H1 (cell line): Measurements from ENCODE around the gene KCTD3. TPM values are rescaled to one million over a fixed set of nuclear protein-coding genes. Genes with fewer than 3 reads are reported as not detected.

Source experiments
- CTCF ChIA-PET: fragments of 300-600 bp; sonication (Branson Sonifier 250); formaldehyde crosslinking; loops from one replicate; lab custom pipeline; 2021; ENCODE audit not compliant: partially characterized antibody; lab: Charles Lee
- POLR2A ChIA-PET: fragments of 300-600 bp; sonication (Branson Sonifier 250); formaldehyde crosslinking; loops from one replicate; lab custom pipeline; 2021; ENCODE audit warnings: inconsistent platforms; ENCODE audit not compliant: partially characterized antibody; lab: Charles Lee
- DNase-seq, 2 experiments: peaks; one replicate each; pipeline versions ENCODE4 v3.0.0 to v3.0.0-alpha.2; 2010 to 2022; ENCODE audit warnings: low spot score in 2 of 2, low read depth in 1 of 2, mixed read lengths in 1 of 2
- FAIRE-seq: peaks from 2 replicates; lab custom pipeline; 2011; peaks lifted over from hg19 to GRCh38; lab: Jason Lieb, UNC
- H2AFZ ChIP-seq: 2 replicates; pipeline ENCODE4 v1.8.1; 2012; ENCODE audit warnings: low read length, inconsistent platforms
- H2AK5ac ChIP-seq: 2 replicates; pipeline ENCODE4 v1.6.1; 2013; ENCODE audit warnings: low read depth, low read length
- H2BK120ac ChIP-seq: replicated peaks from 2 replicates; pipeline ENCODE3; 2013; ENCODE audit warnings: low read depth, low read length, inconsistent platforms
- H2BK12ac ChIP-seq: 2 replicates; pipeline ENCODE4 v1.6.1; 2013; ENCODE audit warnings: low read depth, low read length
- H2BK15ac ChIP-seq: 2 replicates; pipeline ENCODE4 v1.6.1; 2013; ENCODE audit warnings: low read length
- H2BK20ac ChIP-seq: 2 replicates; pipeline ENCODE4 v1.6.1; 2013; ENCODE audit warnings: low read length
- H2BK5ac ChIP-seq: 2 replicates; pipeline ENCODE4 v1.6.1; 2013; ENCODE audit warnings: low read depth, low read length
- H3K14ac ChIP-seq: 2 replicates; pipeline ENCODE4 v1.6.1; 2013; ENCODE audit warnings: inconsistent platforms; ENCODE audit not compliant: insufficient read length
- H3K18ac ChIP-seq: 2 replicates; pipeline ENCODE4 v1.6.1; 2013; ENCODE audit warnings: low read length; ENCODE audit errors: extremely low read depth
- H3K23ac ChIP-seq: 2 replicates; pipeline ENCODE4 v1.6.1; 2013; ENCODE audit warnings: inconsistent platforms; ENCODE audit not compliant: insufficient read length
- H3K23me2 ChIP-seq: 2 replicates; pipeline ENCODE4 v1.6.1; 2013; ENCODE audit warnings: low read depth, low read length
- H3K27ac ChIP-seq: 2 replicates; pipeline ENCODE4 v1.6.1; 2011; ENCODE audit warnings: low read depth, low read length, inconsistent platforms
- H3K27me3 ChIP-seq, 4 experiments: replicated peaks in 1 of 4; 1 replicate in 1 of 4; 2 replicates in 3 of 4; pipeline versions ENCODE4 v1.6.1 to v1.8.1; 2011 to 2013; ENCODE audit warnings: low read length in 3 of 4, mild to moderate bottlenecking in 3 of 4, inconsistent platforms in 2 of 4, mixed read lengths in 2 of 4, moderate library complexity in 1 of 4; ENCODE audit not compliant: control insufficient read depth in 3 of 4, insufficient read depth in 3 of 4; ENCODE audit errors: extremely low read depth in 1 of 4
- H3K36me3 ChIP-seq, 4 experiments: 2 replicates each; pipeline versions ENCODE4 v1.6.1 to v1.8.1; 2011 to 2013; ENCODE audit warnings: mild to moderate bottlenecking in 4 of 4, low read length in 3 of 4, moderate library complexity in 2 of 4, control low read depth in 1 of 4, inconsistent platforms in 1 of 4; ENCODE audit not compliant: insufficient read depth in 4 of 4, control insufficient read depth in 2 of 4
- H3K4ac ChIP-seq: replicated peaks from 2 replicates; pipeline ENCODE3; 2013; ENCODE audit warnings: low read length, low read depth, mixed read lengths, inconsistent platforms; ENCODE audit not compliant: insufficient read length
- H3K4me1 ChIP-seq, 4 experiments: replicated peaks in 1 of 4; 1 replicate in 1 of 4; 2 replicates in 3 of 4; pipeline versions ENCODE4 v1.6.1 to v1.8.1; 2011 to 2013; ENCODE audit warnings: low read length in 3 of 4, inconsistent platforms in 2 of 4, mixed read lengths in 1 of 4; ENCODE audit not compliant: insufficient read depth in 4 of 4, control insufficient read depth in 3 of 4
- H3K4me2 ChIP-seq, 2 experiments: 2 replicates each; pipeline versions ENCODE4 v1.6.1 to v1.8.1; 2011 to 2013; ENCODE audit warnings: low read depth in 2 of 2, low read length in 2 of 2, control low read depth in 1 of 2, inconsistent platforms in 1 of 2, mild to moderate bottlenecking in 1 of 2; ENCODE audit not compliant: insufficient read depth in 1 of 2
- H3K4me3 ChIP-seq, 4 experiments: fragments of 200-600, 300-600 bp in 1 of 4; sonication (generic), shearing (Covaris generic), sonication (Bioruptor Twin) in 1 of 4; 2 replicates each; pipeline versions ENCODE4 v1.5.1 to v1.8.1; 2011 to 2016; ENCODE audit warnings: low read length in 4 of 4, low read depth in 3 of 4, control low read depth in 2 of 4, inconsistent platforms in 2 of 4, mild to moderate bottlenecking in 2 of 4, mixed read lengths in 1 of 4, moderate library complexity in 1 of 4; ENCODE audit not compliant: insufficient read depth in 2 of 4; ENCODE audit errors: extremely low read depth in 1 of 4
- H3K56ac ChIP-seq: replicated peaks from 2 replicates; pipeline ENCODE3; 2013; ENCODE audit warnings: low read depth, mild to moderate bottlenecking, mixed read lengths, low read length, inconsistent platforms; ENCODE audit not compliant: insufficient read length
- H3K79me1 ChIP-seq: 2 replicates; pipeline ENCODE4 v1.6.1; 2013; ENCODE audit warnings: low read depth, low read length, control low read depth
- H3K79me2 ChIP-seq, 2 experiments: 2 replicates each; pipeline versions ENCODE4 v1.6.1 to v1.8.1; 2012 to 2013; ENCODE audit warnings: low read length in 2 of 2, mild to moderate bottlenecking in 2 of 2, inconsistent platforms in 1 of 2; ENCODE audit not compliant: insufficient read depth in 2 of 2, control insufficient read depth in 1 of 2
- H3K9ac ChIP-seq, 4 experiments: replicated peaks in 1 of 4; 1 replicate in 1 of 4; 2 replicates in 3 of 4; pipeline versions ENCODE4 v1.6.1 to v1.8.1; 2011 to 2013; ENCODE audit warnings: low read depth in 3 of 4, low read length in 3 of 4, control low read depth in 2 of 4, mild to moderate bottlenecking in 2 of 4, moderate library complexity in 2 of 4, inconsistent platforms in 1 of 4; ENCODE audit errors: extremely low read depth in 1 of 4
- H3K9me3 ChIP-seq, 2 experiments: 2 replicates each; pipeline versions ENCODE4 v1.6.1 to v1.8.1; 2012 to 2013; ENCODE audit warnings: mild to moderate bottlenecking in 2 of 2, moderate library complexity in 2 of 2, control low read depth in 1 of 2, inconsistent platforms in 1 of 2, low read depth in 1 of 2, low read length in 1 of 2, mixed read lengths in 1 of 2; ENCODE audit not compliant: insufficient read depth in 2 of 2
- H4K20me1 ChIP-seq, 2 experiments: replicated peaks in 1 of 2; 2 replicates each; pipeline versions ENCODE3 to v1.8.1; 2011 to 2013; ENCODE audit warnings: inconsistent platforms in 2 of 2, low read length in 2 of 2, mild to moderate bottlenecking in 1 of 2; ENCODE audit not compliant: insufficient read depth in 2 of 2, control insufficient read depth in 1 of 2
- H4K5ac ChIP-seq: 2 replicates; pipeline ENCODE4 v1.6.1; 2013; ENCODE audit warnings: low read length, low read depth, mixed read lengths, inconsistent platforms; ENCODE audit not compliant: insufficient read length
- H4K8ac ChIP-seq: 2 replicates; pipeline ENCODE4 v1.8.0; 2013; ENCODE audit warnings: mild to moderate bottlenecking, moderate library complexity, low read length, inconsistent platforms; ENCODE audit not compliant: insufficient read depth; ENCODE audit errors: extremely low read depth
- H4K91ac ChIP-seq: replicated peaks from 2 replicates; pipeline ENCODE3; 2013; ENCODE audit warnings: low read length, mixed read lengths, inconsistent platforms; ENCODE audit not compliant: insufficient read length
- CTCF ChIP-seq, 3 experiments: IDR thresholded peaks; 1 replicate in 2 of 3; 2 replicates in 1 of 3; pipeline versions ENCODE4 v1.5.1 to v1.6.1; 2011; ENCODE audit warnings: low read length in 3 of 3, mild to moderate bottlenecking in 3 of 3, inconsistent platforms in 2 of 3, low read depth in 1 of 3, moderate library complexity in 1 of 3; ENCODE audit not compliant: insufficient read depth in 1 of 3; ENCODE audit errors: control extremely low read depth in 1 of 3
- RAD21 ChIP-seq, 2 experiments: IDR thresholded peaks in 1 of 2; conservative IDR thresholded peaks in 1 of 2; 2 replicates each; pipeline ENCODE4 v1.6.1; 2011; ENCODE audit warnings: low read depth in 2 of 2, low read length in 2 of 2, improper control_type of control experiment in 1 of 2, inconsistent platforms in 1 of 2, mild to moderate bottlenecking in 1 of 2, moderate library complexity in 1 of 2
- SUZ12 ChIP-seq: fragments of 200-600 bp; sonication (generic); IDR thresholded peaks from 2 replicates; pipeline ENCODE4 v1.6.1; 2012; ENCODE audit warnings: mild to moderate bottlenecking, inconsistent platforms, low read length, moderate library complexity, mixed read lengths
- WGBS, 2 experiments: shearing (Covaris generic) in 1 of 2; methylation state at CpG; one replicate each; pipeline versions ENCODE4 v1.1.6 to v1.1.7; 2013 to 2015; ENCODE audit warnings: low lambda C conversion rate in 2 of 2, mixed read lengths in 2 of 2, inconsistent platforms in 1 of 2, low coverage in 1 of 2, missing lambda C conversion rate in 1 of 2; ENCODE audit not compliant: insufficient replicate concordance in 2 of 2, insufficient coverage in 1 of 2, insufficient read length in 1 of 2; ENCODE audit errors: extremely low coverage in 1 of 2, missing lambda C conversion rate in 1 of 2; 5-methylcytosine and 5-hydroxymethylcytosine counted together
- polyA plus RNA-seq, 7 experiments: library from polyadenylated mRNA; depleted of rRNA in 3 of 7; stranded (reverse) in 5 of 7; unstranded in 2 of 7; fragments of >200 nt in 5 of 7; fragments of 200-250 nt in 2 of 7; gene quantifications; 1 replicate in 5 of 7; 2 replicates in 1 of 7; 4 replicates in 1 of 7; pipeline versions ENCODE4 v1.2.1 to v1.2.3, GENCODE V29; 2011 to 2013; ENCODE audit warnings: missing spikeins in 2 of 7, mixed read lengths in 2 of 7
- total RNA-seq: library from RNA; stranded (reverse); fragmentation: NEBNext Ultra II Directional; extraction: Animal tissue kit (Norgen Biotek cat#: 25700); gene quantifications from 2 replicates; pipeline ENCODE4 v1.2.1, GENCODE V29; 2021

KCTD3 gene
- total and polyA plus RNA-seq, 2 of the 8 experiments (the other 6 are each of a cell fraction or from before 2014, with no cell fraction given): 43.0 to 55.6 TPM

- Histone ChIP-seq H4K20me1 (no peaks in the 10 kb centered on the region), H3K14ac (no peak overlapping the region), H3K4ac (no peak overlapping the region), H3K36me3 (no peaks in the 10 kb centered on the region), H2AFZ (no peak overlapping the region), H2BK12ac (no peak overlapping the region), H3K27ac (no peak overlapping the region), H2AK5ac (no peak overlapping the region), H3K79me2 (no peaks in the 10 kb centered on the region), H3K4me3 (no peak overlapping the region), H3K18ac (no peak overlapping the region), H3K27me3 (no peaks in the 10 kb centered on the region), H3K23me2 (no peaks in the 10 kb centered on the region), H2BK5ac (no peak overlapping the region), H3K4me1 (no peaks in the 10 kb centered on the region), H3K56ac (no peak overlapping the region), H2BK20ac (no peak overlapping the region), H4K8ac (no peak overlapping the region), H4K5ac (no peak overlapping the region), H3K23ac (no peak overlapping the region), H2BK120ac (no peak overlapping the region), H4K91ac (no peak overlapping the region), H3K9ac (no peak overlapping the region), H3K9me3 (no peaks in the 10 kb centered on the region), H3K79me1 (no peaks in the 10 kb centered on the region), H2BK15ac (no peak overlapping the region), H3K4me2 (no peak overlapping the region)
- DNase-seq: no peak
- TF ChIP-seq RAD21 (IDR thresholded peaks at IDR 0.05 in 1 of 2, conservative IDR thresholded peaks at IDR 0.05 in 1 of 2; ENCODE audit: low read depth in 2 of 2, low read length in 2 of 2): peak; percentile 79 to 87
- no peak for TF ChIP-seq SUZ12
- peak in 2 of 3 experiments; percentile 36 to 52; a peak in 2 of 4 replicates for TF ChIP-seq CTCF (IDR thresholded peaks at IDR 0.05; ENCODE audit: control extremely low read depth in 1 of 3, insufficient read depth in 1 of 3, low read depth in 1 of 3, low read length in 3 of 3)
- POLR2A ChIA-PET: no interaction called here
- CTCF ChIA-PET: interaction anchor here (0.6 to 2.4 kb wide), 16 partner anchors 10 to 1062 kb away, joined by 3 to 12 read pairs (median 3); no protein-coding TSS in a partner anchor
- WGBS, 2 experiments: 59% methylated on average over 7 of the region's 7 CpGs; no CpG with 5 or more reads in 1 of the 2 experiments
- FAIRE-seq: peak; percentile 19
These were observed 40.8 kb upstream of the KCTD3 start for GRCh38 chr1:215526147-215526845.
